ENCODE data around the gene VWDE. TPM values are rescaled to one million over a fixed set of nuclear protein-coding genes. Genes with fewer than 3 reads are reported as not detected.

Gene VWDE
- total and polyA plus RNA-seq, 2 donors (not counting 3 experiments of a cell fraction or from before 2014, with no cell fraction given): 0.11 to 0.17 TPM

- no peaks in the 10 kb centered on the region for H3K27me3 ChIP-seq (ENCODE audit: control insufficient read depth in 2 of 2, insufficient read depth in 2 of 2, low read length in 2 of 2)
- no peaks in the 10 kb centered on the region for H3K9me3 ChIP-seq (replicated peaks; ENCODE audit: control insufficient read depth, insufficient read depth, low read length)
- H3K4me3 ChIP-seq (replicated peaks in 1 of 3; ENCODE audit: insufficient read depth in 1 of 3, low read depth in 1 of 3, low read length in 3 of 3): no peak overlapping the region
- TF ChIP-seq POLR2A (IDR thresholded peaks at IDR 0.05; ENCODE audit: low read depth, low read length) (no peak), JUN (IDR thresholded peaks at IDR 0.05; ENCODE audit: borderline replicate concordance, insufficient read depth, insufficient read length, low read depth) (no peak), POLR2AphosphoS5 (IDR thresholded peaks at IDR 0.05; ENCODE audit: insufficient read depth, low read depth, low read length) (no peak), MYC (IDR thresholded peaks at IDR 0.05; ENCODE audit: low read depth, low read length) (no peak), MAX (IDR thresholded peaks at IDR 0.05; ENCODE audit: insufficient read depth, insufficient read length) (no peak), GATA2 (IDR thresholded peaks at IDR 0.05; ENCODE audit: insufficient read depth, insufficient read length, low read depth, low read length) (no peak), CTCF (IDR thresholded peaks at IDR 0.05; ENCODE audit: extremely low read depth in 1 of 2, insufficient read depth in 1 of 2, low read depth in 1 of 2, low read length in 2 of 2) (no peak), EZH2 (IDR thresholded peaks at IDR 0.05; ENCODE audit: borderline replicate concordance, low read depth, low read length, severe bottlenecking) (no peak), FOS (IDR thresholded peaks at IDR 0.05; ENCODE audit: borderline replicate concordance, insufficient read depth, low read length) (no peak)
- no peaks in the 10 kb centered on the region for H4K20me1 ChIP-seq (replicated peaks; ENCODE audit: control insufficient read depth, extremely low read depth, insufficient read depth, low read length)
- DNase-seq (ENCODE audit: low read depth, low spot score) (no peak), FAIRE-seq (no peak)
- dilution Hi-C loops (cut with MboI; ENCODE audit: extremely low pct_ligation_motif_present, low sequenced_read_pairs) (no loop called here), intact Hi-C loops (cut with micrococcal nuclease) (loop anchor here (5.0 kb wide), 1 partner anchor 953 kb away; no protein-coding TSS in a partner anchor)
- H3K79me2 ChIP-seq (ENCODE audit: control insufficient read depth, insufficient read depth, low read length): no peaks in the 10 kb centered on the region
- ChIA-PET POLR2A (no interaction called here), CTCF (interaction anchor here (0.7 to 3.6 kb wide), 7 partner anchors 8 to 549 kb away, joined by 3 to 21 read pairs (median 4); no protein-coding TSS in a partner anchor)
- H3K9ac ChIP-seq (replicated peaks; ENCODE audit: extremely low read depth, insufficient read depth, low read length): no peak overlapping the region
- H2AFZ ChIP-seq (ENCODE audit: low read depth, low read length): no peak overlapping the region
- H3K36me3 ChIP-seq (ENCODE audit: control insufficient read depth in 2 of 2, extremely low read depth in 1 of 2, insufficient read depth in 2 of 2, low read length in 2 of 2): no peaks in the 10 kb centered on the region
- no TSS peak for BruUV-seq (replicated peaks)
- no peak overlapping the region for H3K4me2 ChIP-seq (ENCODE audit: insufficient read depth, low read length)
- H3K27ac ChIP-seq (ENCODE audit: insufficient read depth, low read depth, low read length): no peak overlapping the region
- no peaks in the 10 kb centered on the region for H3K9me1 ChIP-seq (replicated peaks; ENCODE audit: control insufficient read depth, extremely low read depth, insufficient read depth, low read length)
- no peaks in the 10 kb centered on the region for H3K4me1 ChIP-seq (ENCODE audit: control insufficient read depth, extremely low read depth, insufficient read depth, low read length)
These were observed 18.3 kb downstream of the VWDE start for GRCh38 chr7:12385364-12385786.
